Neutrophil (primary cell): Measurements from ENCODE around the gene WDR73.

Experiments
- H3K27ac ChIP-seq: fragments of 200-600 bp; sonication (generic); 2 replicates; pipeline ENCODE4 v1.5.1; 2016; ENCODE audit warnings: mild to moderate bottlenecking, moderate library complexity
- H3K27me3 ChIP-seq: fragments of 200-600 bp; sonication (generic); 2 replicates; pipeline ENCODE4 v1.6.0; 2016; ENCODE audit warnings: mild to moderate bottlenecking
- H3K36me3 ChIP-seq: fragments of 200-600 bp; sonication (generic); 2 replicates; pipeline ENCODE4 v1.5.1; 2017
- H3K4me1 ChIP-seq, 2 experiments: fragments of 200-600 bp in 1 of 2; sonication (generic) in 1 of 2; 1 replicate in 1 of 2; 2 replicates in 1 of 2; pipeline versions ENCODE4 v1.5.1 to v1.6.1; 2013 to 2016; ENCODE audit warnings: low read depth in 1 of 2, low read length in 1 of 2, mild to moderate bottlenecking in 1 of 2, moderate library complexity in 1 of 2; ENCODE audit not compliant: control insufficient read depth in 1 of 2, insufficient read depth in 1 of 2
- H3K4me3 ChIP-seq, 2 experiments: fragments of 200-600 bp in 1 of 2; sonication (generic) in 1 of 2; 1 replicate in 1 of 2; 2 replicates in 1 of 2; pipeline ENCODE4 v1.5.1; 2013 to 2016; ENCODE audit warnings: low read depth in 1 of 2, low read length in 1 of 2, mild to moderate bottlenecking in 1 of 2, moderate library complexity in 1 of 2
- H3K9me3 ChIP-seq: fragments of 200-600 bp; sonication (generic); 2 replicates; pipeline ENCODE4 v1.5.1; 2016
- TF ChIP-seq, protein P1 (sequence below): fragments of 200-600 bp; sonication (generic); IDR thresholded peaks from 2 replicates; pipeline ENCODE4 v1.5.1; 2016; ENCODE audit warnings: antibody characterized with exemption

The WDR73 gene

DNA sequence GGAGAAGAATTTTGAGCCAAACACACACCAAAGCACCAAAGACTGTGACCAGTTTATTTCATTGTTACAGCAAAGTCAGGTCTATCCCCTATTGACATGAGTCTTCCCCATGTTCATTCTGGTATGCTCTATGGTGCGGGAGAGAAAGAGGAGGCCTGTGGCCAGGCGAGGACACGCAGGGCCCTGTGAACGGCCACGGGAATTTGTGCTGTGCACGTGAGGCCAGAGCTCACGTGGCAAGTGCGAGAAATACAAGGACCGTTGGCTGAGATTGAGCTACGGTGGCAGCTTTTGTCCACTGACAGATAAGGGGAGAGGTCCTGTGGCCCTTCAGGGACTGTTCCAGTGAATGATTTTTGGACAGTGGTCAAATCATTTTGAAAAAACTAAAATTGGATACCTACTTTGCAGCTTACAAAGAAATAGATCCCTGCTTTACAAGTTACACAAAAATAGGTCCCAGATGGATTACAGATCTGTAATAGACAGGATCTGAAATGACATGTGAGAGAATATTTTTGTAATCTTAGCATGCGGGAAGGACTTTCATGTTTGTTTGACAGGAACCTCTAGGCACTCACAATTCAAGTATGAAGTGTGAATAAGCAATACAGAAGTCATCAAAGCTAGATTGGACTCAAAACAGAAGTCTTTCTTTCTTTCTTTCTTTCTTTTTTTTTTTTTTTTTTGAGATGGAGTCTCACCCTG is 44.1 kb downstream of the WDR73 start:
- Histone ChIP-seq H3K27me3 (no peaks in the 10 kb centered on the region), H3K9me3 (no peaks in the 10 kb centered on the region), H3K27ac (no peak overlapping the region), H3K4me1 (no peaks in the 10 kb centered on the region), H3K36me3 (peaks cover 7% of the 10 kb centered on the region), H3K4me3 (no peak overlapping the region)
- TF ChIP-seq, protein P1, sequence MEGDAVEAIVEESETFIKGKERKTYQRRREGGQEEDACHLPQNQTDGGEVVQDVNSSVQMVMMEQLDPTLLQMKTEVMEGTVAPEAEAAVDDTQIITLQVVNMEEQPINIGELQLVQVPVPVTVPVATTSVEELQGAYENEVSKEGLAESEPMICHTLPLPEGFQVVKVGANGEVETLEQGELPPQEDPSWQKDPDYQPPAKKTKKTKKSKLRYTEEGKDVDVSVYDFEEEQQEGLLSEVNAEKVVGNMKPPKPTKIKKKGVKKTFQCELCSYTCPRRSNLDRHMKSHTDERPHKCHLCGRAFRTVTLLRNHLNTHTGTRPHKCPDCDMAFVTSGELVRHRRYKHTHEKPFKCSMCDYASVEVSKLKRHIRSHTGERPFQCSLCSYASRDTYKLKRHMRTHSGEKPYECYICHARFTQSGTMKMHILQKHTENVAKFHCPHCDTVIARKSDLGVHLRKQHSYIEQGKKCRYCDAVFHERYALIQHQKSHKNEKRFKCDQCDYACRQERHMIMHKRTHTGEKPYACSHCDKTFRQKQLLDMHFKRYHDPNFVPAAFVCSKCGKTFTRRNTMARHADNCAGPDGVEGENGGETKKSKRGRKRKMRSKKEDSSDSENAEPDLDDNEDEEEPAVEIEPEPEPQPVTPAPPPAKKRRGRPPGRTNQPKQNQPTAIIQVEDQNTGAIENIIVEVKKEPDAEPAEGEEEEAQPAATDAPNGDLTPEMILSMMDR = no peak

DNA sequence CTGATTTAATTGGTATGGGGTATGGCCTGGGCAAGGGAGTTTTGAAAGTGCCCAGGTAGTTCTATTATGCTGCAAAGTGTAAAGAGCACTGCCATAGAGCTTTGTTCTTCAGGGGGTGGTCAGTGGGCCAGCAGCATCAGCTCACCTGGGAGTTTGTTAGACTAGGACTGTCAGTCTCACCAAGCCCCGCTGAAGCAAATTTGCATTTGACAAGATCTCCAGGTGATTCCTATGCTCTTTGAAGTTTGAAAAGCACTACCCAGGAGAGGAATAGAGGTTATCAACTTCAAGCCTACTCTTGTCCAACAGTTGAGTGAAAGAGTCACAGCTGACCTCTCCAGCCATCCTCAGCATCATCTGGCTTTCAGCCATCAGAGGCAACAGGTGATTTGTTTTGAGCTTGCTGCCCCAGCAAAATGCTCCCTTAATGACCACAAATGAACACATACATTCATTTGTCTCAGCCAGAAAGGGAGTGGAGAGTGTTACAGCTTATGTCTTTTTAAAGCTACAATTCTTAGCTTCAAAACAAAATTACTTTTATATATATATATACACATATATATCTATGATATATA is 45.3 kb downstream of the WDR73 start:
- TF ChIP-seq, protein P1 = no peak
- Histone ChIP-seq H3K27me3 (no peaks in the 10 kb centered on the region), H3K27ac (no peak overlapping the region), H3K4me3 (no peak overlapping the region), H3K4me1 (no peaks in the 10 kb centered on the region), H3K36me3 (peaks cover 11% of the 10 kb centered on the region), H3K9me3 (no peaks in the 10 kb centered on the region)

DNA sequence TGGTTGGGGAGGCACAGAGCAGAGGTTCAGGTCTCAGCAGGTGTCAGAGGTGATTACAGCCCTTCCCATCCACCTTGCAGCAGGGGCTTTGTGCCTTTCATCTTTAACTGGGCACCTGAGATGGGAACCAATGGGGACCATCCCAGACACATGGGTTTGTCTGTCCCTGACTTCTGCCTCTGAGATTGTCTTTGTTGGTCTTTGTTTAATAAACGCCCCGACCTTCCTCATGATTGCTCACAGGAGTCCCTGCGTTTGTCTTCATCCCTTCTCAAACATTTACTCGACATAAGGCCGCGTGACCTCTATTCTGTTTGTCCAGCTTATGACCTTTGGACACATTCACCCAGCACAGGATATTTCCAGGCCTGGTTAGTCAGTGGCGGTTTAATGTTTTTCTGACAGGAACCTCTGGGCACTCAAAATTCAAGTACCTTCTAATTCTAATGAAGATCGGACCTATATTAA is 47.4 kb downstream of the WDR73 start:
- Histone ChIP-seq H3K27me3 (no peaks in the 10 kb centered on the region), H3K9me3 (no peaks in the 10 kb centered on the region), H3K4me1 (peaks cover under 1% of the 10 kb centered on the region in 2 experiments), H3K4me3 (no peak overlapping the region), H3K27ac (no peak overlapping the region), H3K36me3 (peaks cover 11% of the 10 kb centered on the region)
- TF ChIP-seq, protein P1 = no peak

DNA sequence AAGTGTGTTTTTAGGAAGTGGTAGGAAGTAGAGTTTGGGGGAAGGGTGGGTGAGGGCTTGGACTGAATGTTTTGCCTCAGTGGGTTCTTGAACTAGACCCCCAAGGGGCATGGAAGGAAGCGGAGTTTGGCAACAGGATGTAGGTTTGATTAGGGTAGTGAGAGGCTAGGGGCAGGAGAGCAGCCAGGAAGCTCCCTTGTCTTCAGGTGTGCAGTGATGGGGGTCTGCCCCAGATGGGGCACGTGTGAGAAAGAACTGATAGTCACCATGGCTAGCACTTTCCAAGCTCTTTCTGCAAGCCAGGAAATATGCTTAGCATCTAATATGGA is 48.6 kb downstream of the WDR73 start:
- TF ChIP-seq, protein P1 = no peak
- peaks cover 8 to 9% of the 10 kb centered on the region in 2 experiments for H3K4me1 ChIP-seq
- H3K36me3 ChIP-seq = peaks cover 11% of the 10 kb centered on the region
- no peak overlapping the region for H3K27ac ChIP-seq
- no peaks in the 10 kb centered on the region for H3K27me3 ChIP-seq
- H3K4me3 ChIP-seq = no peak overlapping the region
- no peaks in the 10 kb centered on the region for H3K9me3 ChIP-seq

DNA sequence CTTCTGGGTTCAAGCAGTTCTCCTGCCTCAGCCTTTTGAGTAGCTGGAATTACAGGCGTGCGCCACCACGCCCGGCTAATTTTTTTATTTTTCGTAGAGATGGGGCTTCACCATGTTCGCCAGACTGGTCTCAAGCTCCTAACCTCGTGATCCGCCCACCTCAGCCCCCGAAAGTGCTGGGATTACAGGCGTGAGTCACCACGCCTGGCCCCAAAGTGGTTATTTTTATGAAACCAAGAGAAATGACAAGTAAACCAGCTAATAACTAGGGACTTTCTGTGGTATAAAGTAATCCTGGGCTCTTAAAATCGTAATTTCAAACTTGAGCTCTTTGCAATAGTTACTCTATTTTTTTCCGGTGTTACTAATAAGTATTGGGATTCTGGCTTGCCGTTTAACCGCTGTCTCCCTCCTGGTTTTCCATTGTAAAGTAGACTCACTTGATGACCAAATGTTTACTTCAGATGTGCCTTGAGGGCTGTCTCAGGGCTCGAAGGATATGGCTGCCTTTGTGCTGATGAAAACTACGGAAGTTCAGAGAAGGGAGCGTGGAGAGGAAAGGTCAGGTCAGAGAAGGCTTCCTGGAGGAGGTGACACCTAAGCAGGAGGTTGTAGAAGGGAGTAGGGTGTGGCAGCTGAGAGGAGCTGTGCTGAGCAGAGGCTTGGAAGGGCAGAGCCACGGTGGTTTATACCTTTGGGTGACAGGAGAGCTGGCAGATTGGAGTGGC is 49.1 kb downstream of the WDR73 start:
- TF ChIP-seq, protein P1 = no peak
- Histone ChIP-seq H3K27me3 (no peaks in the 10 kb centered on the region), H3K36me3 (peaks cover 11% of the 10 kb centered on the region), H3K9me3 (no peaks in the 10 kb centered on the region), H3K4me3 (no peak overlapping the region), H3K27ac (no peak overlapping the region), H3K4me1 (peaks cover 13 to 14% of the 10 kb centered on the region in 2 experiments)
